CD4-positive, alpha-beta T cell treated with Interleukin-6 at 100 ng/mL for 8 hours (primary cell): ENCODE data around the gene PIK3R5.

ENCODE experiments used
- DNase-seq: peaks from one replicate; pipeline ENCODE4 v3.0.0-alpha.2; 2020; ENCODE audit warnings: mixed read lengths, low spot score

Gene PIK3R5

GRCh38 chr17:8832711-8833352 is 132.7 kb downstream of the PIK3R5 start:
- no peak for DNase-seq

GRCh38 chr17:8831234-8831849 is 134.2 kb downstream of the PIK3R5 start:
- no peak for DNase-seq

GRCh38 chr17:8830141-8830540 is 135.4 kb downstream of the PIK3R5 start:
- no peak for DNase-seq

- DNase-seq: no peak
Measured at GRCh38 chr17:8829036-8829941, 136.2 kb downstream of the PIK3R5 start.
